Ishikawa (cell line): ENCODE measurements around the gene PRDM7.

ENCODE experiments used
- FOXM1 ChIP-seq: IDR thresholded peaks from 2 replicates; pipeline ENCODE4 v1.6.1; 2012; ENCODE audit warnings: low read depth, borderline replicate concordance
- RAD21 ChIP-seq: IDR thresholded peaks from 2 replicates; pipeline ENCODE4 v1.6.1; 2012; ENCODE audit warnings: low read depth
- TCF12 ChIP-seq: IDR thresholded peaks from 2 replicates; pipeline ENCODE4 v1.6.1; 2012; ENCODE audit warnings: low read depth
- YY1 ChIP-seq: IDR thresholded peaks from 2 replicates; pipeline ENCODE4 v1.6.1; 2012; ENCODE audit warnings: low read depth
- TF ChIP-seq, protein P1 (sequence below): IDR thresholded peaks from 2 replicates; pipeline ENCODE4 v1.6.1; 2012
- TF ChIP-seq, protein P2 (sequence below): IDR thresholded peaks from 2 replicates; pipeline ENCODE4 v1.6.1; 2012; ENCODE audit warnings: low read depth, mild to moderate bottlenecking

DNA sequence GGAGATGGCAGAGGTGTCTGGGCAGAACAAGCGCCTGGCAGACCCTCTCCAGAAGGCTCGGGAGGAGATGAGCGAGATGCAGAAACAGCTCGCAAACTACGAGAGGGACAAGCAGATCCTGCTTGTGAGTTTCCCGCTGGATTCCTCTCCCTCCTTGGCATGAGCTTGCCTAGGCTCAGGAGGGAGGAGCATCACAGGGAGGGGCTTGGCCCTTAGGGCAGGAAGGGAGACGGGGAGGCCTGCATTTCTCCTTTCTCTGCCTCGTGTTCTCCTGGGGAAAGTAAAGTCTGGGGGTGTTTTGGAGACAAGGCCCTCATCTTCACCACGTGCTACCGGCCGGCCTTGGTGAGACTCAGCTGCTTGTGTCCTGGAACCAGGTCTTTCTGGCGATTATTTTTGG lies 39.9 kb downstream of the PRDM7 start:
- TF ChIP-seq FOXM1: no peak
- TF ChIP-seq TCF12: no peak
- TF ChIP-seq, protein P1, sequence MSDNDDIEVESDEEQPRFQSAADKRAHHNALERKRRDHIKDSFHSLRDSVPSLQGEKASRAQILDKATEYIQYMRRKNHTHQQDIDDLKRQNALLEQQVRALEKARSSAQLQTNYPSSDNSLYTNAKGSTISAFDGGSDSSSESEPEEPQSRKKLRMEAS: no peak
- TF ChIP-seq, protein P2, sequence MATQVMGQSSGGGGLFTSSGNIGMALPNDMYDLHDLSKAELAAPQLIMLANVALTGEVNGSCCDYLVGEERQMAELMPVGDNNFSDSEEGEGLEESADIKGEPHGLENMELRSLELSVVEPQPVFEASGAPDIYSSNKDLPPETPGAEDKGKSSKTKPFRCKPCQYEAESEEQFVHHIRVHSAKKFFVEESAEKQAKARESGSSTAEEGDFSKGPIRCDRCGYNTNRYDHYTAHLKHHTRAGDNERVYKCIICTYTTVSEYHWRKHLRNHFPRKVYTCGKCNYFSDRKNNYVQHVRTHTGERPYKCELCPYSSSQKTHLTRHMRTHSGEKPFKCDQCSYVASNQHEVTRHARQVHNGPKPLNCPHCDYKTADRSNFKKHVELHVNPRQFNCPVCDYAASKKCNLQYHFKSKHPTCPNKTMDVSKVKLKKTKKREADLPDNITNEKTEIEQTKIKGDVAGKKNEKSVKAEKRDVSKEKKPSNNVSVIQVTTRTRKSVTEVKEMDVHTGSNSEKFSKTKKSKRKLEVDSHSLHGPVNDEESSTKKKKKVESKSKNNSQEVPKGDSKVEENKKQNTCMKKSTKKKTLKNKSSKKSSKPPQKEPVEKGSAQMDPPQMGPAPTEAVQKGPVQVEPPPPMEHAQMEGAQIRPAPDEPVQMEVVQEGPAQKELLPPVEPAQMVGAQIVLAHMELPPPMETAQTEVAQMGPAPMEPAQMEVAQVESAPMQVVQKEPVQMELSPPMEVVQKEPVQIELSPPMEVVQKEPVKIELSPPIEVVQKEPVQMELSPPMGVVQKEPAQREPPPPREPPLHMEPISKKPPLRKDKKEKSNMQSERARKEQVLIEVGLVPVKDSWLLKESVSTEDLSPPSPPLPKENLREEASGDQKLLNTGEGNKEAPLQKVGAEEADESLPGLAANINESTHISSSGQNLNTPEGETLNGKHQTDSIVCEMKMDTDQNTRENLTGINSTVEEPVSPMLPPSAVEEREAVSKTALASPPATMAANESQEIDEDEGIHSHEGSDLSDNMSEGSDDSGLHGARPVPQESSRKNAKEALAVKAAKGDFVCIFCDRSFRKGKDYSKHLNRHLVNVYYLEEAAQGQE: no peak
- no peak for TF ChIP-seq RAD21
- no peak for TF ChIP-seq YY1
